ENCODE results near the gene DCHS1.

DCHS1 gene

GRCh38 chr11:6642957-6643356, 12.7 kb downstream of the DCHS1 start:
- no peak for ATAC-seq
- TF ChIP-seq TOX (CRISPR knock-in tag; IDR thresholded peaks at IDR 0.05; ENCODE audit: borderline replicate concordance) = no peak
- no peak for TF ChIP-seq ZNF70 (CRISPR knock-in tag; IDR thresholded peaks at IDR 0.05)
- TF ChIP-seq PPARA (CRISPR knock-in tag; IDR thresholded peaks at IDR 0.05; ENCODE audit: borderline replicate concordance) = no peak
- TF ChIP-seq ESRRG (CRISPR knock-in tag; IDR thresholded peaks at IDR 0.05) = no peak
- TF ChIP-seq TSHZ2 (CRISPR knock-in tag; IDR thresholded peaks at IDR 0.05) = no peak
- TF ChIP-seq SNAI2 (CRISPR knock-in tag; IDR thresholded peaks at IDR 0.05) = no peak

- ATAC-seq = no peak
- TF ChIP-seq ZNF70 (CRISPR knock-in tag; IDR thresholded peaks at IDR 0.05) (no peak), RARB (CRISPR knock-in tag; IDR thresholded peaks at IDR 0.05) (no peak), ZNF565 (CRISPR knock-in tag; conservative IDR thresholded peaks at IDR 0.05; ENCODE audit: low read depth) (no peak), ZFP30 (CRISPR knock-in tag; IDR thresholded peaks at IDR 0.05) (no peak), PPARA (CRISPR knock-in tag; IDR thresholded peaks at IDR 0.05; ENCODE audit: borderline replicate concordance) (no peak), TCF4 (CRISPR knock-in tag; IDR thresholded peaks at IDR 0.05; ENCODE audit: borderline replicate concordance) (no peak), POU6F1 (CRISPR knock-in tag; IDR thresholded peaks at IDR 0.05; ENCODE audit: borderline replicate concordance, low read depth) (no peak), SNAI2 (CRISPR knock-in tag; IDR thresholded peaks at IDR 0.05) (no peak), PATZ1 (CRISPR knock-in tag; IDR thresholded peaks at IDR 0.05; ENCODE audit: borderline replicate concordance) (no peak), ZFP3 (CRISPR knock-in tag; IDR thresholded peaks at IDR 0.05) (no peak), TSHZ2 (CRISPR knock-in tag; IDR thresholded peaks at IDR 0.05) (no peak), ARNTL (CRISPR knock-in tag; IDR thresholded peaks at IDR 0.05; ENCODE audit: borderline replicate concordance, low read depth) (no peak), ZNF8 (CRISPR knock-in tag; IDR thresholded peaks at IDR 0.05) (no peak), CREB5 (CRISPR knock-in tag; IDR thresholded peaks at IDR 0.05; ENCODE audit: low read depth) (no peak), ISL1 (CRISPR knock-in tag; IDR thresholded peaks at IDR 0.05) (no peak)
Measured at GRCh38 chr11:6640985-6641701, 14.5 kb downstream of the DCHS1 start.

All from SK-N-SH treated with all-trans-retinoic acid at 6 μM for 48 hours (cell line).